ENCODE measurements around the gene ERF.

ERF gene

GRCh38 chr19:42250666-42251531, 4.0 kb downstream of the ERF start:
- DNase-seq (ENCODE audit: extremely low read depth, low read depth): no peak
- TF ChIP-seq CTCF (IDR thresholded peaks at IDR 0.05; ENCODE audit: low read depth, low read length): no peak

GRCh38 chr19:42250183-42250665, 4.7 kb downstream of the ERF start:
- TF ChIP-seq CTCF (IDR thresholded peaks at IDR 0.05; ENCODE audit: low read depth, low read length): no peak
- no peak for DNase-seq (ENCODE audit: extremely low read depth, low read depth)

GRCh38 chr19:42249769-42250168, 5.2 kb downstream of the ERF start:
- DNase-seq (ENCODE audit: extremely low read depth, low read depth): no peak
- TF ChIP-seq CTCF (IDR thresholded peaks at IDR 0.05; ENCODE audit: low read depth, low read length): no peak

- no peak for TF ChIP-seq CTCF (IDR thresholded peaks at IDR 0.05; ENCODE audit: low read depth, low read length)
- no peak for DNase-seq (ENCODE audit: extremely low read depth, low read depth)
Measured at GRCh38 chr19:42249149-42249750, 5.7 kb downstream of the ERF start.

GRCh38 chr19:42248270-42249148, 6.4 kb downstream of the ERF start:
- no peak for TF ChIP-seq CTCF (IDR thresholded peaks at IDR 0.05; ENCODE audit: low read depth, low read length)
- DNase-seq (ENCODE audit: extremely low read depth, low read depth): no peak

GRCh38 chr19:42247640-42248199, 7.2 kb downstream of the ERF start:
- DNase-seq (ENCODE audit: extremely low read depth, low read depth): no peak

More at GRCh38 chr19:42247640-42248199, 7.2 kb downstream of the ERF start:
- no peak for TF ChIP-seq CTCF (IDR thresholded peaks at IDR 0.05; ENCODE audit: low read depth, low read length)

All from AG09319 (cell line).